ENCODE results near the gene BBOF1.

Gene BBOF1

GRCh38 chr14:74042296-74042695 is 23.1 kb downstream of the BBOF1 start:
- Histone ChIP-seq H3K4me1 (no peaks in the 10 kb centered on the region), H3K4me2 (ENCODE audit: low read length) (no peak overlapping the region), H3K4me3 (ENCODE audit: low read depth, low read length) (no peak overlapping the region), H3K79me2 (no peaks in the 10 kb centered on the region), H2AFZ (no peak overlapping the region), H3K36me3 (ENCODE audit: control insufficient read depth, insufficient read depth, low read length) (no peaks in the 10 kb centered on the region), H3K27ac (no peak overlapping the region), H3K9me3 (ENCODE audit: control insufficient read depth, low read length) (no peaks in the 10 kb centered on the region), H3K27me3 (ENCODE audit: control insufficient read depth, insufficient read depth, low read length) (no peaks in the 10 kb centered on the region), H3K9ac (no peak overlapping the region)
- TF ChIP-seq, protein P1, sequence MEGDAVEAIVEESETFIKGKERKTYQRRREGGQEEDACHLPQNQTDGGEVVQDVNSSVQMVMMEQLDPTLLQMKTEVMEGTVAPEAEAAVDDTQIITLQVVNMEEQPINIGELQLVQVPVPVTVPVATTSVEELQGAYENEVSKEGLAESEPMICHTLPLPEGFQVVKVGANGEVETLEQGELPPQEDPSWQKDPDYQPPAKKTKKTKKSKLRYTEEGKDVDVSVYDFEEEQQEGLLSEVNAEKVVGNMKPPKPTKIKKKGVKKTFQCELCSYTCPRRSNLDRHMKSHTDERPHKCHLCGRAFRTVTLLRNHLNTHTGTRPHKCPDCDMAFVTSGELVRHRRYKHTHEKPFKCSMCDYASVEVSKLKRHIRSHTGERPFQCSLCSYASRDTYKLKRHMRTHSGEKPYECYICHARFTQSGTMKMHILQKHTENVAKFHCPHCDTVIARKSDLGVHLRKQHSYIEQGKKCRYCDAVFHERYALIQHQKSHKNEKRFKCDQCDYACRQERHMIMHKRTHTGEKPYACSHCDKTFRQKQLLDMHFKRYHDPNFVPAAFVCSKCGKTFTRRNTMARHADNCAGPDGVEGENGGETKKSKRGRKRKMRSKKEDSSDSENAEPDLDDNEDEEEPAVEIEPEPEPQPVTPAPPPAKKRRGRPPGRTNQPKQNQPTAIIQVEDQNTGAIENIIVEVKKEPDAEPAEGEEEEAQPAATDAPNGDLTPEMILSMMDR (IDR thresholded peaks at IDR 0.05): no peak

GRCh38 chr14:74045522-74045921 is 26.4 kb downstream of the BBOF1 start:
- Histone ChIP-seq H3K4me1 (no peaks in the 10 kb centered on the region), H3K36me3 (ENCODE audit: control insufficient read depth, insufficient read depth, low read length) (no peaks in the 10 kb centered on the region), H2AFZ (no peak overlapping the region), H3K4me2 (ENCODE audit: low read length) (no peak overlapping the region), H3K27me3 (ENCODE audit: control insufficient read depth, insufficient read depth, low read length) (no peaks in the 10 kb centered on the region), H3K27ac (no peak overlapping the region), H3K9ac (no peak overlapping the region), H3K79me2 (no peaks in the 10 kb centered on the region), H3K9me3 (ENCODE audit: control insufficient read depth, low read length) (no peaks in the 10 kb centered on the region), H3K4me3 (ENCODE audit: low read depth, low read length) (no peak overlapping the region)
- TF ChIP-seq, protein P1 (IDR thresholded peaks at IDR 0.05): no peak

DNA sequence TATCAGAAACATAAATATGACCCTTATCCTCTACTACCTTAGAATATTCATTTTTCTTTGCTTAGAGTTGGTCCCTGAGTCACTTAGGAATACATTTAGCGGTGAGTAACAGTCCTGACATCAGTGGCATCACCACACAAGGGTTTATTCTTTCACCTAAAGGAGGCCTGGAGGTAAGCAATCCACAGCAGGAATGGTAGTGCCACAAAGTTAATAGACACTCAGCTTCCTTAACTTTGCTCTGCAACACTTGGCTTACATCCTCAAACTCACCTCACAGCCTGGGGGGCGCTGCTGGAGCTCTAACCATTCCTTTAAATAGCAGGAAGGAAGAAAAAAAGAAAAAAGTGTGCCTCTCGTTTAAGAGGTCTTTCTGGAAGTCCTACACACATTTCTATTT is 29.1 kb downstream of the BBOF1 start:
- Histone ChIP-seq H3K79me2 (no peaks in the 10 kb centered on the region), H3K4me3 (ENCODE audit: low read depth, low read length) (no peak overlapping the region), H3K4me1 (no peaks in the 10 kb centered on the region), H3K4me2 (ENCODE audit: low read length) (no peak overlapping the region), H3K9me3 (ENCODE audit: control insufficient read depth, low read length) (no peaks in the 10 kb centered on the region), H3K27me3 (ENCODE audit: control insufficient read depth, insufficient read depth, low read length) (no peaks in the 10 kb centered on the region), H2AFZ (no peak overlapping the region), H3K36me3 (ENCODE audit: control insufficient read depth, insufficient read depth, low read length) (no peaks in the 10 kb centered on the region), H3K27ac (no peak overlapping the region), H3K9ac (no peak overlapping the region)
- TF ChIP-seq, protein P1 (IDR thresholded peaks at IDR 0.05): no peak

- H3K9ac ChIP-seq: no peak overlapping the region
- no peaks in the 10 kb centered on the region for H3K27me3 ChIP-seq (ENCODE audit: control insufficient read depth, insufficient read depth, low read length)
- H3K79me2 ChIP-seq: no peaks in the 10 kb centered on the region
- no peaks in the 10 kb centered on the region for H3K9me3 ChIP-seq (ENCODE audit: control insufficient read depth, low read length)
- TF ChIP-seq, protein P1 (IDR thresholded peaks at IDR 0.05): no peak
- no peaks in the 10 kb centered on the region for H3K36me3 ChIP-seq (ENCODE audit: control insufficient read depth, insufficient read depth, low read length)
- no peak overlapping the region for H3K4me2 ChIP-seq (ENCODE audit: low read length)
- H3K4me1 ChIP-seq: no peaks in the 10 kb centered on the region
- H3K4me3 ChIP-seq (ENCODE audit: low read depth, low read length): no peak overlapping the region
- no peak overlapping the region for H2AFZ ChIP-seq
- no peak overlapping the region for H3K27ac ChIP-seq
Measured at GRCh38 chr14:74049876-74050495, 30.8 kb downstream of the BBOF1 start.

GRCh38 chr14:74062809-74063150 is 43.6 kb downstream of the BBOF1 start:
- H3K9ac ChIP-seq: no peak overlapping the region
- no peaks in the 10 kb centered on the region for H3K79me2 ChIP-seq
- no peak overlapping the region for H2AFZ ChIP-seq
- H3K27ac ChIP-seq: no peak overlapping the region
- H3K27me3 ChIP-seq (ENCODE audit: control insufficient read depth, insufficient read depth, low read length): no peaks in the 10 kb centered on the region
- H3K4me2 ChIP-seq (ENCODE audit: low read length): no peak overlapping the region
- no peaks in the 10 kb centered on the region for H3K4me1 ChIP-seq
- H3K36me3 ChIP-seq (ENCODE audit: control insufficient read depth, insufficient read depth, low read length): no peaks in the 10 kb centered on the region
- no peaks in the 10 kb centered on the region for H3K9me3 ChIP-seq (ENCODE audit: control insufficient read depth, low read length)
- H3K4me3 ChIP-seq (ENCODE audit: low read depth, low read length): no peak overlapping the region
- TF ChIP-seq, protein P1 (IDR thresholded peaks at IDR 0.05): no peak

All from parathyroid adenoma (tissue), 2 donors.